Measurements from ENCODE around the gene DPF3.

Gene DPF3

GRCh38 chr14:72634691-72635616 lies 258.9 kb downstream of the DPF3 start:
- Histone ChIP-seq H3K4me3 (ENCODE audit: insufficient read depth, low read depth, low read length) (no peak overlapping the region), H3K4me1 (ENCODE audit: control insufficient read depth, insufficient read depth, low read length) (no peaks in the 10 kb centered on the region), H3K9me3 (ENCODE audit: control insufficient read depth, low read length) (no peaks in the 10 kb centered on the region), H3K36me3 (ENCODE audit: control insufficient read depth, insufficient read depth, low read length) (no peaks in the 10 kb centered on the region), H3K27ac (ENCODE audit: insufficient read depth, low read depth, low read length, poor library complexity, severe bottlenecking) (no peak overlapping the region), H3K27me3 (ENCODE audit: control insufficient read depth, insufficient read depth, low read length, poor library complexity, severe bottlenecking) (no peaks in the 10 kb centered on the region)
- 85 to 91% methylated on average over 3 to 4 of the region's 4 CpGs for WGBS, 2 experiments

DNA sequence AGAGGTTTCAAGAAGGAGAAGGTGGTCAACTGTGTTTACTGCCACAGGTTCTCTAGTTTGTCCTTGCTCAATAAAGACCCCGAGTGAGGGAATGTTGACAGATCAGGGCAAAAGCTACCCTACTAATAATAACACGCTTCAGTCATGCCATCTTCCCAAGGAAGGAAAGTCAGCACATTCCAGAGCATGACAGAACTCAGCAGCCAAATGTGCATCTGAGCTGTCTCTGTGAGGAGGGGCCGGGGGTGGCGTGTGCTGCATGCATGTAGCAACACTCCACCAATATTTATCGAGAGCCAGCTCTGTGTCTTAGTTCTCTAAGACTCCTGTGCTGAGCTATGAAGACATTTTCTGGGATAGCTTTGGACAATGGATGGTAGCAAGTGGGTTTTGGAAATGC lies 260.4 kb downstream of the DPF3 start:
- Histone ChIP-seq H3K4me1 (ENCODE audit: control insufficient read depth, insufficient read depth, low read length) (no peaks in the 10 kb centered on the region), H3K27ac (ENCODE audit: insufficient read depth, low read depth, low read length, poor library complexity, severe bottlenecking) (no peak overlapping the region), H3K27me3 (ENCODE audit: control insufficient read depth, insufficient read depth, low read length, poor library complexity, severe bottlenecking) (no peaks in the 10 kb centered on the region), H3K36me3 (ENCODE audit: control insufficient read depth, insufficient read depth, low read length) (no peaks in the 10 kb centered on the region), H3K9me3 (ENCODE audit: control insufficient read depth, low read length) (no peaks in the 10 kb centered on the region), H3K4me3 (ENCODE audit: insufficient read depth, low read depth, low read length) (no peak overlapping the region)
- WGBS, 2 experiments: 95 to 97% methylated on average over 5 of the region's 5 CpGs

DNA sequence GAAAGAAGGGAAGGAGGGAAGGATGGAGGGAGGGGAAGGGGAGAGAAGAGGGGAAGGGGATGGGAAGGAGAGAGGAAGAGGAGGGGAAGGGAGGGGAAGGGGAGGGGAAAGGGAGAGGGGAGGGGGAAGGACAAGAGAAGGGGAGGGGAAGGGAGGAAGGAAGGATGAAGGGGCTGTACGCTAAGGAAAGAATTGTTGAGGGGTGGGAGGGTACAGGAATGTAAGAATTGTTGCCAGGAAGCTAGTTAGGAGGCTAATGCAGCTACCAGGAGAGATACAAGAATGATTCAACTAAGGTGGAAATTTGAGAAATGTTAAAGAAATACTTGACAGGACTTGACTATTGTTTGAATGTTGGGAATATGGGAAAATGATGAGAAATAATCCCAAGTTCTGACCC lies 261.2 kb downstream of the DPF3 start:
- H3K4me3 ChIP-seq (ENCODE audit: insufficient read depth, low read depth, low read length): no peak overlapping the region
- no peaks in the 10 kb centered on the region for H3K27me3 ChIP-seq (ENCODE audit: control insufficient read depth, insufficient read depth, low read length, poor library complexity, severe bottlenecking)
- WGBS, 2 experiments: 72 to 75% methylated on average over 1 of the region's 1 CpG
- H3K27ac ChIP-seq (ENCODE audit: insufficient read depth, low read depth, low read length, poor library complexity, severe bottlenecking): no peak overlapping the region
- H3K36me3 ChIP-seq (ENCODE audit: control insufficient read depth, insufficient read depth, low read length): no peaks in the 10 kb centered on the region
- H3K9me3 ChIP-seq (ENCODE audit: control insufficient read depth, low read length): no peaks in the 10 kb centered on the region
- no peaks in the 10 kb centered on the region for H3K4me1 ChIP-seq (ENCODE audit: control insufficient read depth, insufficient read depth, low read length)

GRCh38 chr14:72631401-72631800 lies 262.5 kb downstream of the DPF3 start:
- WGBS, 2 experiments: 92 to 100% methylated on average over 1 of the region's 1 CpG
- H3K4me1 ChIP-seq (ENCODE audit: control insufficient read depth, insufficient read depth, low read length): no peaks in the 10 kb centered on the region
- H3K9me3 ChIP-seq (ENCODE audit: control insufficient read depth, low read length): no peaks in the 10 kb centered on the region
- H3K36me3 ChIP-seq (ENCODE audit: control insufficient read depth, insufficient read depth, low read length): no peaks in the 10 kb centered on the region
- no peak overlapping the region for H3K27ac ChIP-seq (ENCODE audit: insufficient read depth, low read depth, low read length, poor library complexity, severe bottlenecking)
- no peaks in the 10 kb centered on the region for H3K27me3 ChIP-seq (ENCODE audit: control insufficient read depth, insufficient read depth, low read length, poor library complexity, severe bottlenecking)
- H3K4me3 ChIP-seq (ENCODE audit: insufficient read depth, low read depth, low read length): no peak overlapping the region

DNA sequence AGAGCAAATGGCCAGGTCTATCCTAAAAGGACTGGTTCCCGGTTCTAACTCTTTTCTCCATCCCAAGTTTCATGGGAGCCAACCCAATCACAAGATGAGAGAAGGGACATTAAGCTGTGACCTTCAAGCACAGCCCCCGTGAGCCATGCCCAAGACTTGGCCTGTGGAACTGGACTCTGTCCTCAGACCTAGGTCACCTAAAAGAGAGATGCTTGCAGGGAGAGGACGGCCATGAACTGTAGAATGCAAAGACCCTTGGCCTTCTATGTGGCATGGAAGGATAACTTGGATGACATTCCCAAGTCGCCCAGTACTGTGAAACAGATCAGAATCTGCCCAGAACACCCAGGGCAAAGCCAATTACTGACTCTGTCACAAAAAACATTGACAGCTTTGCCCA lies 263.5 kb downstream of the DPF3 start:
- no peaks in the 10 kb centered on the region for H3K9me3 ChIP-seq (ENCODE audit: control insufficient read depth, low read length)
- H3K36me3 ChIP-seq (ENCODE audit: control insufficient read depth, insufficient read depth, low read length): no peaks in the 10 kb centered on the region
- H3K4me1 ChIP-seq (ENCODE audit: control insufficient read depth, insufficient read depth, low read length): no peaks in the 10 kb centered on the region
- no peaks in the 10 kb centered on the region for H3K27me3 ChIP-seq (ENCODE audit: control insufficient read depth, insufficient read depth, low read length, poor library complexity, severe bottlenecking)
- no peak overlapping the region for H3K4me3 ChIP-seq (ENCODE audit: insufficient read depth, low read depth, low read length)
- WGBS, 2 experiments: 92 to 93% methylated on average over 4 of the region's 4 CpGs
- H3K27ac ChIP-seq (ENCODE audit: insufficient read depth, low read depth, low read length, poor library complexity, severe bottlenecking): no peak overlapping the region

GRCh38 chr14:72629534-72629933 lies 264.4 kb downstream of the DPF3 start:
- no peaks in the 10 kb centered on the region for H3K9me3 ChIP-seq (ENCODE audit: control insufficient read depth, low read length)
- no peaks in the 10 kb centered on the region for H3K4me1 ChIP-seq (ENCODE audit: control insufficient read depth, insufficient read depth, low read length)
- H3K27ac ChIP-seq (ENCODE audit: insufficient read depth, low read depth, low read length, poor library complexity, severe bottlenecking): no peak overlapping the region
- H3K27me3 ChIP-seq (ENCODE audit: control insufficient read depth, insufficient read depth, low read length, poor library complexity, severe bottlenecking): no peaks in the 10 kb centered on the region
- 88 to 93% methylated on average over 2 of the region's 2 CpGs for WGBS, 2 experiments
- no peaks in the 10 kb centered on the region for H3K36me3 ChIP-seq (ENCODE audit: control insufficient read depth, insufficient read depth, low read length)
- H3K4me3 ChIP-seq (ENCODE audit: insufficient read depth, low read depth, low read length): no peak overlapping the region

- 100% methylated on average over 2 of the region's 2 CpGs; no CpG with 5 or more reads in 1 of the 2 experiments for WGBS, 2 experiments
- Histone ChIP-seq H3K27ac (ENCODE audit: insufficient read depth, low read depth, low read length, poor library complexity, severe bottlenecking) (no peak overlapping the region), H3K4me1 (ENCODE audit: control insufficient read depth, insufficient read depth, low read length) (no peaks in the 10 kb centered on the region), H3K9me3 (ENCODE audit: control insufficient read depth, low read length) (no peaks in the 10 kb centered on the region), H3K36me3 (ENCODE audit: control insufficient read depth, insufficient read depth, low read length) (no peaks in the 10 kb centered on the region), H3K4me3 (ENCODE audit: insufficient read depth, low read depth, low read length) (no peak overlapping the region), H3K27me3 (ENCODE audit: control insufficient read depth, insufficient read depth, low read length, poor library complexity, severe bottlenecking) (no peaks in the 10 kb centered on the region)
Observed at GRCh38 chr14:72625689-72626088, 268.2 kb downstream of the DPF3 start.

- no peak overlapping the region for H3K4me3 ChIP-seq (ENCODE audit: insufficient read depth, low read depth, low read length)
- H3K4me1 ChIP-seq (ENCODE audit: control insufficient read depth, insufficient read depth, low read length): peaks cover 12% of the 10 kb centered on the region
- WGBS, 2 experiments: 46 to 48% methylated on average over 6 of the region's 6 CpGs
- H3K36me3 ChIP-seq (ENCODE audit: control insufficient read depth, insufficient read depth, low read length): no peaks in the 10 kb centered on the region
- no peaks in the 10 kb centered on the region for H3K9me3 ChIP-seq (ENCODE audit: control insufficient read depth, low read length)
- H3K27me3 ChIP-seq (ENCODE audit: control insufficient read depth, insufficient read depth, low read length, poor library complexity, severe bottlenecking): no peaks in the 10 kb centered on the region
- no peak overlapping the region for H3K27ac ChIP-seq (ENCODE audit: insufficient read depth, low read depth, low read length, poor library complexity, severe bottlenecking)
Observed at GRCh38 chr14:72621387-72622065, 272.4 kb downstream of the DPF3 start.

- no peak overlapping the region for H3K27ac ChIP-seq (ENCODE audit: insufficient read depth, low read depth, low read length, poor library complexity, severe bottlenecking)
- H3K9me3 ChIP-seq (ENCODE audit: control insufficient read depth, low read length): no peaks in the 10 kb centered on the region
- H3K4me1 ChIP-seq (ENCODE audit: control insufficient read depth, insufficient read depth, low read length): peaks cover 12% of the 10 kb centered on the region
- H3K36me3 ChIP-seq (ENCODE audit: control insufficient read depth, insufficient read depth, low read length): no peaks in the 10 kb centered on the region
- no peak overlapping the region for H3K4me3 ChIP-seq (ENCODE audit: insufficient read depth, low read depth, low read length)
- 92 to 94% methylated on average over 10 of the region's 10 CpGs for WGBS, 2 experiments
- no peaks in the 10 kb centered on the region for H3K27me3 ChIP-seq (ENCODE audit: control insufficient read depth, insufficient read depth, low read length, poor library complexity, severe bottlenecking)
Observed at GRCh38 chr14:72619881-72620280, 274.0 kb downstream of the DPF3 start.

DNA sequence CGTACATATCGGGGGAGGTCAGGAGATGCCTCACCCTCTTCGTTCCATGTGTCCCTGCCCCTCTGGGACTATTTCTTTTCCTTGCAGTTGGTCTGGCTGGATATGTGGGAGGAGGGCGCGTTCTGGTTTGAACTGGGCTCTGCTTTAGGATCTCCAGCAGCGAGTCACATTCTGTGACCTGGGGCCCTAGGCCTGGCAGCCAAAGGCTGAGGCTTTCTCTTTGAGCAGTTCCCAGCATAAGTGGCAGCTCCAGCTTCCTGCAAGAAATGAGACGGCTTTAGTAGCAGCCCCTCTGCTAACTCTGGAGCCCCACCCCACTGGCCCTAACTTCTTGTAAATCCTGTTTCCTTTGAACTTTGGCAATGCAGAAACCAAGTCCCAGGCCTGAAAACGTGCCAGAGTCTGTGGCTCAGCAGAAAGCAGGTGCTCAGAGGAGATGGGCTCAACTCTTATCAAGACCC lies 274.8 kb downstream of the DPF3 start:
- WGBS, 2 experiments: 90% methylated on average over 8 of the region's 8 CpGs

More for the DNA sequence above, 274.8 kb downstream of the DPF3 start:
- Histone ChIP-seq H3K27ac (ENCODE audit: insufficient read depth, low read depth, low read length, poor library complexity, severe bottlenecking) (no peak overlapping the region), H3K36me3 (ENCODE audit: control insufficient read depth, insufficient read depth, low read length) (no peaks in the 10 kb centered on the region), H3K9me3 (ENCODE audit: control insufficient read depth, low read length) (no peaks in the 10 kb centered on the region), H3K4me1 (ENCODE audit: control insufficient read depth, insufficient read depth, low read length) (peaks cover 12% of the 10 kb centered on the region), H3K4me3 (ENCODE audit: insufficient read depth, low read depth, low read length) (no peak overlapping the region), H3K27me3 (ENCODE audit: control insufficient read depth, insufficient read depth, low read length, poor library complexity, severe bottlenecking) (no peaks in the 10 kb centered on the region)

Data from ectodermal cell (in vitro differentiated cells).